ENCODE data around the gene ARHGEF28. TPM values are rescaled to one million over a fixed set of nuclear protein-coding genes. Genes with fewer than 3 reads are reported as not detected.

The ARHGEF28 gene
- total RNA-seq, 1 experiment from 2014 or later: 0.57 TPM

GRCh38 chr5:73946919-73947602 lies 321.1 kb downstream of the ARHGEF28 start:
- H3K23ac ChIP-seq (ENCODE audit: insufficient read length, low read depth, low read length): no peak overlapping the region
- no peaks in the 10 kb centered on the region for H3K79me2 ChIP-seq (ENCODE audit: insufficient read depth, low read length)
- H3K27ac ChIP-seq (ENCODE audit: insufficient read length, low read depth, low read length): no peak overlapping the region
- H3K9me3 ChIP-seq (ENCODE audit: control insufficient read depth, low read depth, low read length): no peaks in the 10 kb centered on the region
- H2BK20ac ChIP-seq (ENCODE audit: low read depth, low read length, poor library complexity, severe bottlenecking): no peak overlapping the region
- H3K56ac ChIP-seq (ENCODE audit: insufficient read length, low read depth, low read length): no peak overlapping the region
- H4K8ac ChIP-seq (replicated peaks; ENCODE audit: insufficient read length, low read depth, low read length): no peak overlapping the region
- no peak overlapping the region for H4K91ac ChIP-seq (ENCODE audit: insufficient read length, low read depth, low read length)
- no peak overlapping the region for H3K27ac Mint-ChIP-seq
- no peaks in the 10 kb centered on the region for H3K79me1 ChIP-seq (ENCODE audit: insufficient read depth, low read depth, low read length, poor library complexity, severe bottlenecking)
- no peak overlapping the region for H3T11ph ChIP-seq (ENCODE audit: low read length)
- no peak overlapping the region for H2BK15ac ChIP-seq (ENCODE audit: low read depth, low read length)
- H2BK5ac ChIP-seq (ENCODE audit: insufficient read length, low read length): no peak overlapping the region
- DNase-seq: no peak
- H2AK5ac ChIP-seq (ENCODE audit: insufficient read length, low read length): no peak overlapping the region
- H4K20me1 ChIP-seq (ENCODE audit: control insufficient read depth, insufficient read depth, insufficient read length): no peaks in the 10 kb centered on the region
- H3K4ac ChIP-seq (ENCODE audit: low read depth, low read length): no peak overlapping the region
- H2AFZ ChIP-seq (ENCODE audit: low read length): no peak overlapping the region
- WGBS (ENCODE audit: extremely low coverage, insufficient read length, low lambda C conversion rate): no CpG with 5 or more reads among the region's 5 CpGs
- H2BK120ac ChIP-seq (ENCODE audit: low read depth, low read length, poor library complexity, severe bottlenecking): no peak overlapping the region
- H3K4me3 Mint-ChIP-seq: no peak overlapping the region
- no peaks in the 10 kb centered on the region for H3K27me3 ChIP-seq (ENCODE audit: insufficient read depth, low read length)
- H3K4me2 ChIP-seq (ENCODE audit: insufficient read depth, insufficient read length, low read length): no peak overlapping the region
- H4K5ac ChIP-seq (ENCODE audit: insufficient read length, low read depth, low read length): no peak overlapping the region
- no peak for TF ChIP-seq CTCF (conservative IDR thresholded peaks at IDR 0.05)
- no peak overlapping the region for H3K9ac ChIP-seq (ENCODE audit: extremely low read depth, insufficient read length, low read length)
- H3K9me3 Mint-ChIP-seq: peaks cover 4 to 5% of the 10 kb centered on the region in 2 experiments; a peak in 3 of 5 replicates
- peaks cover 0 to 4% (median 0%) of the 10 kb centered on the region in 3 experiments; a peak in 1 of 7 replicates for H3K36me3 Mint-ChIP-seq (ENCODE audit: insufficient read depth in 1 of 3, low read depth in 3 of 3)
- H3K14ac ChIP-seq (ENCODE audit: insufficient read depth, low read length): no peak overlapping the region
- H3K27me3 Mint-ChIP-seq (ENCODE audit: low read depth): peaks cover 5% of the 10 kb centered on the region
- no peaks in the 10 kb centered on the region for H3K4me1 Mint-ChIP-seq
- H3K4me1 ChIP-seq (ENCODE audit: insufficient read depth, low read length): no peaks in the 10 kb centered on the region
- no peak overlapping the region for H3K18ac ChIP-seq (ENCODE audit: insufficient read length, low read depth, low read length)
- no peaks in the 10 kb centered on the region for H3K23me2 ChIP-seq (ENCODE audit: insufficient read length, low read depth, low read length, poor library complexity, severe bottlenecking)
- no peak overlapping the region for H2BK12ac ChIP-seq (ENCODE audit: insufficient read length, low read depth, low read length)
